A549 treated with CpdA at 1 μM for 4 hours (cell line): ENCODE results near the gene OPRPN. TPM values are rescaled to one million over a fixed set of nuclear protein-coding genes. Genes with fewer than 3 reads are reported as not detected.

Source experiments
- total RNA-seq: library from RNA; stranded (reverse); fragments of 200-300 nt; extraction: Qiagen RNA extraction; gene quantifications from 5 replicates; pipeline ENCODE4 v1.2.3, GENCODE V29; 2022; ENCODE audit warnings: low read depth

The OPRPN gene
- total RNA-seq, result not detected in 5 replicates

GRCh38 chr4:70397580-70397979 lies at the start of gene OPRPN:
TSS of gene OPRPN (plus strand) at chr4:70397940. CDS start at chr4:70399286, 1,346 bp downstream.

GRCh38 chr4:70360460-70360859 lies 37.3 kb upstream of the OPRPN start, which contains the start of gene SMR3A:
TSS of gene SMR3A (plus strand) at chr4:70360760. CDS start at chr4:70362116, 1,356 bp downstream.

GRCh38 chr4:70382691-70383181 lies 15.0 kb upstream of the OPRPN start, which contains the start of gene SMR3B:
TSS of gene SMR3B (plus strand) at chr4:70383131. CDS start at chr4:70384511, 1,380 bp downstream.

Other genes with a start within 250 kb of the OPRPN start
- not detected in 5 replicates for gene PRR27, start 243.7 kb upstream of the OPRPN start, total RNA-seq
- not detected in 5 replicates for gene ODAM, start 202.2 kb upstream of the OPRPN start, total RNA-seq
- gene FDCSP, start 171.8 kb upstream of the OPRPN start, total RNA-seq, result not detected in 5 replicates
- not detected in 5 replicates for gene CSN3, start 155.3 kb upstream of the OPRPN start, total RNA-seq
- not detected in 5 replicates for gene CABS1, start 63.0 kb upstream of the OPRPN start, total RNA-seq
- gene SMR3A, start 37.2 kb upstream of the OPRPN start, total RNA-seq, result not detected in 5 replicates
- gene SMR3B, start 14.8 kb upstream of the OPRPN start, total RNA-seq, result not detected in 5 replicates
- not detected in 5 replicates for gene MUC7, start 74.3 kb downstream of the OPRPN start, total RNA-seq
- 0.09 TPM in 1 of 5 replicates, not detected in the others for gene AMTN, start 120.6 kb downstream of the OPRPN start, total RNA-seq
- not detected in 5 replicates for gene AMBN, start 194.3 kb downstream of the OPRPN start, total RNA-seq
- gene ENAM, start 230.8 kb downstream of the OPRPN start, total RNA-seq, result not detected in 5 replicates